AG10803 (cell line): ENCODE measurements around the gene STARD10.
A peak's percentile ranks its signal among the peaks of the same experiment; 100 is the strongest.

ENCODE experiments used
- DNase-seq: peaks from one replicate; pipeline ENCODE4 v3.0.0; 2010; ENCODE audit warnings: low read depth
- H3K4me3 ChIP-seq: 2 replicates; pipeline ENCODE4 v1.5.1; 2011; ENCODE audit warnings: mild to moderate bottlenecking, low read length, control low read depth
- TF ChIP-seq, protein P1 (sequence below): conservative IDR thresholded peaks from 2 replicates; pipeline ENCODE4 v1.5.1; 2011; ENCODE audit warnings: mild to moderate bottlenecking, low read length, control low read depth, inconsistent platforms

The STARD10 gene

DNA sequence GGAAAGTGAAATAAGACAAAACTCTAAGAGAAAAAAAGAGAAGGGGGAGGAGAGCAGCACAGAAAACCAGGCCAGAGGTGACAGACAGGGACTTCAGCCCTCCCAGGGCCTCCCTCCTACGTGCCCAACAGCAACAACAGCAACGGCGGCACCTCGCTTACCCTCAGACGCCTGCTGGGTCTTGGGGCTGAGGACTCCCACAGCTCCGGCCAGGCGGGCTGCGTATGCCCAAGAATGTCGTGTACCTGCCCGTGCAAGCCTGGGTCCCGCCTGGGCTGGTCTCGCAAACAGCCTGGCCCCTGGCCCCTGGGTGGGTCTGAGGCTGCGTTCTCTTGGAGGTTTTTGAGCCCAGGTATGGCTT, 72.2 kb downstream of the STARD10 start:
- TF ChIP-seq, protein P1, sequence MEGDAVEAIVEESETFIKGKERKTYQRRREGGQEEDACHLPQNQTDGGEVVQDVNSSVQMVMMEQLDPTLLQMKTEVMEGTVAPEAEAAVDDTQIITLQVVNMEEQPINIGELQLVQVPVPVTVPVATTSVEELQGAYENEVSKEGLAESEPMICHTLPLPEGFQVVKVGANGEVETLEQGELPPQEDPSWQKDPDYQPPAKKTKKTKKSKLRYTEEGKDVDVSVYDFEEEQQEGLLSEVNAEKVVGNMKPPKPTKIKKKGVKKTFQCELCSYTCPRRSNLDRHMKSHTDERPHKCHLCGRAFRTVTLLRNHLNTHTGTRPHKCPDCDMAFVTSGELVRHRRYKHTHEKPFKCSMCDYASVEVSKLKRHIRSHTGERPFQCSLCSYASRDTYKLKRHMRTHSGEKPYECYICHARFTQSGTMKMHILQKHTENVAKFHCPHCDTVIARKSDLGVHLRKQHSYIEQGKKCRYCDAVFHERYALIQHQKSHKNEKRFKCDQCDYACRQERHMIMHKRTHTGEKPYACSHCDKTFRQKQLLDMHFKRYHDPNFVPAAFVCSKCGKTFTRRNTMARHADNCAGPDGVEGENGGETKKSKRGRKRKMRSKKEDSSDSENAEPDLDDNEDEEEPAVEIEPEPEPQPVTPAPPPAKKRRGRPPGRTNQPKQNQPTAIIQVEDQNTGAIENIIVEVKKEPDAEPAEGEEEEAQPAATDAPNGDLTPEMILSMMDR: no peak
- peak overlapping the region; percentile 84 for H3K4me3 ChIP-seq
- no peak for DNase-seq

DNA sequence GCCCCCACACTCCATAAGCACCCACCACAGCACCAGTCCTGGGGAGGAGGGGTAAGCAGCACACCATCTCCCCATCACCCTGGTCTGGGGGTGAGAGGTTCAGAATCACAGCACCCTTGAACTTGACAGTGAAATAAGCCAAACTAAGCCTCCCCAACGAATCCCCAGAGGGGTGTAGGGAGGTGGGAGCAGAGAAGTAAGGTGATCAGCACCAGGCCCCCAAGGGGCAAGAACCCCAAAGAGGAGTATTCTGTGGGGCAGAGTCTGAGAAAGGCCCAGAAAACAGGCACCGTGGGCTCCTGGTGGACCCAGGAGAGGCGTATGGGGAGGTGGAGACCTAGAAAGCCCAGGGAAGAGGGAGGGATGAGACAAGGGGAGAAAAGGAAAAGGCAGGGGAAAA, 72.6 kb downstream of the STARD10 start:
- TF ChIP-seq, protein P1: no peak
- H3K4me3 ChIP-seq: peak overlapping the region; percentile 84
- DNase-seq: no peak

DNA sequence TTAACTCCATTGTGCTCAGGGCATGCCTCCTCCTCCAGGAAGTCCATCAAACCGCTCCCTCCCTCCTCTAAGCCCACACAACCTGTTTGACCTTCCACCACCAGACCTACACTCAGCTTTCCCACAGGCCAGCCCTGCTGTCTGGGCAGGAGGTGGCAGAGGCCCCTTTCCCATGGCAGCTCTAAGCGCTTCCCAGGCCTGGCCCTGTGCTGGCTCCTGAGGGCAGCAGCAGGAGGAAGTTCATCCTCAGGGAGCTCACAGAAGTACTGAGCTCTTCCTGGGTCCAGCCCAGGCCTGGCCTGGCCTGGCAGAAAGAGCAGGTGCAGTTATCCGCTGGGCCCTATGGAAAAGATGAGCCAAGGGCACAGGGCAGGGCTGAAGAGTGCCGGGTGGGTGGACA, 73.1 kb downstream of the STARD10 start:
- TF ChIP-seq, protein P1: no peak
- no peak for DNase-seq
- H3K4me3 ChIP-seq: peak overlapping the region; percentile 84

DNA sequence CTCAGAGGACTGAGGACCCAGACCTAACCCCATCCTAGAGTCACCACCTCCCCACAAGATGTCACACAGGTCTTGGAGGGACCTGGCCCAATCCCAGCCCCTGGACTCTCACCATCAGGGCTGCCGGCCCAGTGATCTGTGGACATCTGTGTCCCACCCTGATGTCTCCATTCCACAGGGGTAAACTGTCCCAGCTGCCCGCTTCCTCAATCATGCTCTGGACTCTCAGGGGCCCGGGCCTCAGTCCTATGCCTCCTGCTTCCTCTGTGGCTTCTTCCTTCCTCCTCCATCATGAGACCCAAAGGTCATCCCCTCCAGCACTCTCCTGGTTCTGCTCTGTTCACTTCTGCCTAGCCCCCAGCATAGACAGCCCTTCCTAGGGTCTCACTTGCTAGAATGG, 73.8 kb downstream of the STARD10 start:
- H3K4me3 ChIP-seq: peak overlapping the region; percentile 84
- TF ChIP-seq, protein P1: no peak
- DNase-seq: no peak

DNA sequence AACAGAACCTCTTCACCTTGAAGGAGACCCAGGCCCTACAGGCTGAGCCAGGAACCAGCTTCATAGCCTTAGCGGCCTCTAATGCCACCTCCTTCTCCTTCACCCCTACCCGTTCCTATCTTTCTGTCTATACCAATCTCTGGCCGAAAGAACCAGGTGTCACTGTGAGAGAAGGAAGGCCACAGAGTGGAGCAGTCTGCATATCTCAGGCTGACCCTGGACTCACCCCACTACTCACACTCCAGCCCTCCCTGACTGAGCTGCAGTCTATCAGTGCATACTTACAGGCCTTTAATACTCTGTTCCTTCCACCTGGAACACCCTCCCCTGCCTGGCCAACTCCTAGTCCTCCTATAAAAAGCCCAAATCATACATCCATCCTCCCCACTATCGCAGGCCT, 74.3 kb downstream of the STARD10 start:
- peak overlapping the region; percentile 84 for H3K4me3 ChIP-seq
- no peak for DNase-seq
- TF ChIP-seq, protein P1: no peak

DNA sequence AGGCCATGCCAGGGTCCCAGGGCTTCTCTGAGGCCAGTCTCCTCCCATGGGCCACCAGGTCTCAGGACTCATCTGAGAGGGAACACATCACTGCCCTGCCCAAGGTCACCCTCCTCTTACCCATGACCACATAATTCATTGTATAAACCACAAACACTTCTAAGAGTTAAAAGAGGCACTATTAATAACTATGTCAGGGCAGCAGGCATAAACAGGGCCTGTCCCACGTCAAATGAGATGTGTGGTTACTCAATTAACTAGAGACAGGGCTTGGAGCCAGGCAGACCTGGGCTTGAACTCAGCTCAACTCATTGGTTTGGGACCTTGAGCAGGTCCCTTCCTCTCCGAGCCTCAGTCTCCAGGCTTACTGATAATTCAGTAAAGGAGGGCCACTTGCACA, 74.7 kb downstream of the STARD10 start:
- peak; percentile 48 for DNase-seq
- TF ChIP-seq, protein P1: no peak
- no peak overlapping the region for H3K4me3 ChIP-seq

DNA sequence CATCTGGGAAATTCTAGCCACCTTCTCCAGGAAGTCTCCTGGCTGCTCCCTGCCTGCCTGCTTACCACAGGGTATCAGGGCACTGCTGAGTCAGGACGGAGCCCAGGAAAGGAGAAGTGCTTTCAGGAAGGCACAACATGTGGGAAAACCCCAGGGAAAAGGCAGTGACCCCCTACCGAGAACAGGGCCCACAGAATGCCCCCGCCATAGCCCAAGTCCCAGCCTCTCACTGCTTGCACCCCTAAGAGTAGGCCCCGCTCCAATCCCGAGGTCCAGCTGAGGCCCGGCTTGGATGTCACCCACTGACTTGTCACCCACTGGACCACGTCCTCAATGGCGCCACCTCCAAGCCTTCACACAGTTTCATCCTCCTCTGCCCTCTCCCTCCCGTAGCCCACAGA, 75.7 kb downstream of the STARD10 start:
- DNase-seq: no peak
- TF ChIP-seq, protein P1: no peak
- H3K4me3 ChIP-seq: no peak overlapping the region
